Activated gamma-delta T cell treated with anti-CD3 and anti-CD28 coated beads, Interleukin-2, amount 50 U/mL, for 16 hours (primary cell): ENCODE data around the gene GUSB.
"Not testable (repeated sequence)": the region's sequence is repeated elsewhere in the genome, so short reads cannot be mapped to it uniquely, and the experiment has no call there.

Experiments used
- DNase-seq: peaks from one replicate; pipeline ENCODE4 v3.0.0-alpha.2; 2020; ENCODE audit warnings: low read depth

The GUSB gene

DNA sequence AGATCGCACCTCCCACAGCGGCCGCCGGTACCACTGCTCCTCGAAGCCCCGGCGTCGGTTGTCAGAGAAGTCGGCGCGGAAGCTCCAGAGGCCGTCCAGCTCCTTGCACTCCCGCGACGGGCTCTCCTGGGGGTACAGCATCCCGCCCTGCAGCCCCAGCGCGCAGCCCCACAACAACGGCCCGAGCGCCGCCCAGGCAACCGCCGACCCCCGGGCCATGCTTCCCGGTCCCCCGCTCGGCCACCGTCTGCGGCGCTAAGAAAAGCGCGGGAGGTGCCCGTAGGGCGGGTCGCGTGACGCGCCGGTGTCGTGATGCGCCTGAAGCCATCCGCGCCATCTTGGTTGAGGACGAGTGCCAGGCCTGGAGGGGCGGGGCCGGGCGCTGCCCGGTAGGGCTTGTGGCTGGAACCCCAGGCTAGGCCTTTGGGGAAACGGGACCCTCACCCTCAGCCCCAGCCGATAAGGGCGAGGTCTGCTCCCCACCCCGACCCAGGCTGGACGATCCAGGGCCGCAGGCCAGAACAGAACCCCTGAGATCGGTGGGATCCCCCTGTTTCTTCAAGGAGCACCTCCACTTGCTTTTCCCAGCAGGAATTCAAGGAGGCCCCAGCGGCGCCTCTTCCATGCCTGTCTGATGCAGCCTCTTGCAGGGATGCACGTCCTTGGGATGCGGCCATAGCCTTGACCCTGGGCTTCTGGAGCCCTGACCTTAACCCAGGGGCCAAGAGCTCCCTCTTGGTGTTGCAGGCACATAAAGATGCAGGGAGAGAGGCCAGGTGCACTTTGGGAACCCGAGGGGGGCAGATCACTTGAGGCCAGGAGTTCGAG, at the start of gene GUSB:
TSS of gene GUSB (minus strand) at position 249 of the 828 bp plus-strand sequence. CDS start at position 219, 30 bp downstream.
- peak; percentile 75 for DNase-seq

DNA sequence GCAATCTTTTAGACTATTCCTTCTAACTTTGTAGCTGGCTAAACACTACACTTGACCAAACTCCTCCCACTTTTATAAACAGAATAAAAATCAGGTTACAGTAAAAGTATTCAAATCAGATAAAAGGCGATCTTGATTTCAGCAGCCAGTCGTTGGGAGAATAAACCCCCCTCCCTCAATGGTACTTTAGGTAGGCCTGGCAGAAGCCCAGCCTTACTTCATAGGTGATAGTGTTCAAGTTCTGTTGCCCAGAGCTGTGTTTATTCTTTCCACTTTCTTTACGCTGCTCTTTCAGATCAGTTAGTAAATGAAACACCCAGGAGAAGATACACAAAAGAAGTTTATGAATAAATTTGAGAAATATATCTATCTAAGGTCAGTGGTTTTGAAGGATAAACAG, 46.3 kb upstream of the GUSB start:
- DNase-seq, result not testable (repeated sequence)

DNA sequence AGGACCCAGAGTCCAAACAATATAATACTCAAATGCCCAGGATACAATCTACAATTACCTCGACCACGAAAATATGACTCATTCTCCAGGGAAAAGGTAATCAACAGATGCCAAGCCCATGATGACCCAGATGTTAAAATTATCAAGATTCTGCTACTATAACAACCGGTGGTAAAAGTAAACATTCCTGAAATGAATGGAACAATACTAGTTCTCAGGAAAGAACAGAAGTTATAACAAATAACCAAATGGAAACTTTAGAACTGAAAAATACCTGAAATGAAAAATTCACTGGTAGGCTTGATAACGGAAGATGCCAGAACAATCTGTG, 34.1 kb upstream of the GUSB start:
- DNase-seq, result no peak

GRCh38 chr7:66015440-66016130, 33.6 kb upstream of the GUSB start:
- no peak for DNase-seq

DNA sequence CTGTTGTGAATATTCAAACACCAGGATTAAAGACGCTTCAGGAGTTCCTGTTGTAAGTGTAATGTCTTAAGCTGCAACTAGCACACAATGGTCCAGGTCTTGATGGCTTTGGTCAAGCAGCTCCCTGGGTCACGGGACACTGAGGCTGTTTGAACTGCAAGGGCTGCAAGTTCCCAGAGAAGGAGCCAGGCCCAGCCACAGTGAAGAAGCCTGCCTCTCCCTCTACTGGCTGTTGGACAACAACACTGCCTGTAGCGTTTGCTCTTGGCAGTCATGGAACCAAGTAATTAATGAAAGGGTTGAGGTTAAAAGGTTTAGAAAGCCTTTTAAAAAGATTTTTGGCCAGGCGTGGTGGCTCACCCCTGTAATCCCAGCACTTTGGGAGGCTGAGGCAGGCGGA, 31.9 kb upstream of the GUSB start:
- DNase-seq, result no peak

DNA sequence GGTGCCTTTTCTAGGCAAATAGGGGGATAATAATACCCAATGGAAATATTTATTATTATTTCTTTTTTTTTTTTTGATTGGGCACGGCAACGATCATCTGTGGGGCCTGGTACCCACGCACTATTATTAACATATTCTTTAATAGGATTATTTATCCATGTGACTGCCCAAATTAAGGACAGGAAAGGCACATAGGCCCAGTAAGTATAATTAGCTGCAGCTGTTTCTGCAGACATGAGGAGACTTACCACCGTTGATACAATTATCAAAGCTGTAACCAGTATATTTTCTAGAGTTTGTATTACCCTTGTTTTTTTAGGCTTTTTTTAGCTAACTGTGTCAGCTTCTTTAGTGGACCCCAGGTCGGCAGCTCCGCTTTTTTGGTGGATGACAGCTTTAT, 25.2 kb upstream of the GUSB start:
- DNase-seq, result no peak

DNA sequence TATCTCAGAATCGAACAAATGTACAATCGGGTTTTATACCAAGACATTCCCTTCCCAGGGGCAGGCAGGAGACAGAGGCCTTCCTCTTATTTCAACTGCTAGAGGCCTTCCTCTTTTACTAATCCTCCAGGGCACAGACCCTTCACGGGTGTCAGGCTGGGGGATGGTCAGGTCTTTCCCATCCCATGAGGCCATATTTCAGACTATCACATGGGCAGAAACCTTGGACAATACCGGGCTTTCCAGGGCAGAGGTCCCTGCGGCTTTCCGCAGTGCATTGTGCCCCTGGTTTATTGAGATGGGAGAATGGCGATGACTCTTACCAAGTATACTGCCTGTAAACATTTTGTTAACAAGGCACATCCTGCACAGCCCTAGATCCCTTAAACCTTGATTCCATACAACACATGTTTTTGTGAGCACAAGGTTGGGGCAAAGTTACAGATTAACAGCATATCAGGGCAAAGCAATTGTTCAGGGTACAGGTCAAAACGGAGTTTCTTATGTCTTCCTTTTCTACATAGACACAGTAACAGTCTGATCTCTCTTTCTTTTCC, 23.2 kb upstream of the GUSB start:
- DNase-seq, result not testable (repeated sequence)

DNA sequence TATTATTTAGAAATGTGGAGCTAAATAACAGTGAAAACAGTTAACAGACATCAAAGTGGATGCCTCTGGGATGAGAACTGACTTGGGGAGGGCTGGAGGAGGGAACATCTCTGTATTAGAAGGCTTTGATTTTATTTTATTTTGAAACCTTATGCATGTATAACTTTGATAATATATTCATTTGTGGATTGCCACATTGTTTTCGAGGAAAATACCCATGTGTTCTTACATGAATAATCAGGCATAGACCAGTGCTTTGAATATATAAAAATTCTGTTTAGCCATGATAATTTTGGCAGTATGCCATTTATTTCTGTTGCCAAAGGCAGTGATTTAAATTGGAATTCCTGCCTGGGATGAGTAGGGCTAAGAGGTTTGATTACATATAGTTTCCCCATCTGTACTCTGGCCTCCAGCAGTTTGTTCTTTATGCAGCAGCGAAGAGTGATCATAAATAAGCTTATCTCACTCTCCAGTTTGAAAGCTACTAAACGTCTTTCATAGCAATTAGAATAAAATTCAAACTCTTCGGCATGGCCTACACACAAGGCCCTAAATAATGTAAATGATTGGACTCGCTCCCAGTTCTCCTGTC, 18.9 kb upstream of the GUSB start:
- not testable (repeated sequence) for DNase-seq

DNA sequence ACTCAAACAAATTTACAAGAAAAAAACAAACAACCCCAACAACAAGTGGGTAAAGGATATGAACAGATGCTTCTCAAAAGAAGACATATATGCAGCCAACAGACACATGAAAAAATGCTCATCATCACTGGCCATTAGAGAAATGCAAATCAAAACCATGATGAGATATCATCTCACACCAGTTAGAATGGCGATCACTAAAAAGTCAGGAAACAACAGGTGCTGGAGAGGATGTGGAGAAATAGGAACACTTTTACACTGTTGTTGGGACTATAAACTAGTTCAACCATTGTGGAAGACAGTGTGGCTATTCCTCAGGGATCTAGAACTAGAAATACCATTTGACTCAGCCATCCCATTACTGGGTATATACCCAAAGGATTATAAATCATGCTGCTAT, 13.0 kb upstream of the GUSB start:
- DNase-seq, result not testable (repeated sequence)

DNA sequence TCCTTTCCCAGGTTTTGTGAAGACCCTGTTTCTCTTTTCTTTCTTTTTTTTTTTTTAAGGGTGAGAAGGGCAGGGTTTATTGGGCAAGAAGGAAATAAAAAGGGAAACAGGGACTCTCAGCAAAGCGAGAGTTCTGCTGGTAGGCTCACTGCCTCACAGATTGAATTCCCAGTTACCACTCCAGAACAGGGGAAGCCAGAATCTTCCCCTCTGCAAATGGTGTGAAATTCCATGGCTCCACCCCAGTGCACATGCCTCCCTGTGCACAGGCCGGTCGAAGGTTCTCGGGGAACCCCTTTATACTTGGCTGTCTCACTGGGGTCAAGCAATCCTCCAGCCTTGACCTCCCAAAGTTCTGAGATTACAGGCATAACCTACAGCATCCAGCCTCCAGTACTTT, 10.5 kb upstream of the GUSB start:
- no peak for DNase-seq

- DNase-seq, result not testable (repeated sequence)
Measured at GRCh38 chr7:65991829-65992228, 9.8 kb upstream of the GUSB start.

DNA sequence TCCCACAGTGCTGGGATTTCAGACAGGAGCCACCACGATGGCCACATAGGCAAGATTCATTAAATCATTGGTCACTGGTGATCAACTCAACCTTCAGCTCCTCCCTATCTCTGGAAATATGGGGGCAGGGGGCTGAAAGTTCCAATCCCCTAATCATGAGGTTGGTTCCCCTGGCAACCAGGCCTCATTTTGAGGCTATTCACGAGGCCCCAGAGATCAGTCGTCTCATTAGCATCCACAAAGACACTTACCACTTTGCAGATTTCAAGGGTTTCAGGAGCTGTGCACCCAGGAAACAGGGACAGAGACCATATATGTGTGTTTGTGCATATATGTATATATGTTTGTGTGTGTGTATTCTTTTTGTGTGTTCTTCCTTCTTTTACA, 7.7 kb upstream of the GUSB start:
- no peak for DNase-seq

- DNase-seq, result not testable (repeated sequence)
Measured at GRCh38 chr7:65988503-65988902, 6.5 kb upstream of the GUSB start.

GRCh38 chr7:65988084-65988483, 6.1 kb upstream of the GUSB start:
- no peak for DNase-seq

DNA sequence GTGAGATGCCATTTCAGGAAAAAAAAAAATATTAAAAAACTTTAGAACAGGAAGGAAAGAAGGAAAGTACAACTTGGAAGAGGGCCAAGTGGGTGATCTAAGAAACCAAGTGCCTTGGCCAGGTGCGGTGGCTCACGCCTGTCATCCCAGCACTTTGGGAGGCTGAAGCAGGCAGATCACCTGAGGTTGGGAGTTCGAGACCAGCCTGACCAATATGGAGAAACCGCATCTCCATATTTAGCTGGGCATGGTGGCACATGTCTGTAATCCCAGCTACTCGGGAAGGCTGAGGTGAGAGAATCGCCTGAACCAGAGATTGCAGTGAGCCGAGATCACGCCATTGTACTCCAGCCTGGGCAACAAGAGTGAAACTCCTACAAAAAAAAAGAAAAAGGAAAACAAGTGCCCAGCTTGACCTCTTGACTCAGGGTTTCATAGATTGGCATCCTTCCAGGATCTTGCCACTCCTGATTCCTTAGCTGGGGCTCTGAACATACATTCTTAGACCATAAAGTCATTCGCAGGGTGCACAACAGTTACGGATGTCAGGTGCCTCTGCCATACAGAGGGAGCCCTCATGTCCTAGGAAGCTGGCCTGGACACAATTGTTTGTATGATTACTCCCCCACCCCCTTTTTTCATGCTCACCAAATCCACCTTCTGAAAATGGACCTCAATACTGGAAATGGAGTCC, 2.1 kb upstream of the GUSB start:
- no peak for DNase-seq

DNA sequence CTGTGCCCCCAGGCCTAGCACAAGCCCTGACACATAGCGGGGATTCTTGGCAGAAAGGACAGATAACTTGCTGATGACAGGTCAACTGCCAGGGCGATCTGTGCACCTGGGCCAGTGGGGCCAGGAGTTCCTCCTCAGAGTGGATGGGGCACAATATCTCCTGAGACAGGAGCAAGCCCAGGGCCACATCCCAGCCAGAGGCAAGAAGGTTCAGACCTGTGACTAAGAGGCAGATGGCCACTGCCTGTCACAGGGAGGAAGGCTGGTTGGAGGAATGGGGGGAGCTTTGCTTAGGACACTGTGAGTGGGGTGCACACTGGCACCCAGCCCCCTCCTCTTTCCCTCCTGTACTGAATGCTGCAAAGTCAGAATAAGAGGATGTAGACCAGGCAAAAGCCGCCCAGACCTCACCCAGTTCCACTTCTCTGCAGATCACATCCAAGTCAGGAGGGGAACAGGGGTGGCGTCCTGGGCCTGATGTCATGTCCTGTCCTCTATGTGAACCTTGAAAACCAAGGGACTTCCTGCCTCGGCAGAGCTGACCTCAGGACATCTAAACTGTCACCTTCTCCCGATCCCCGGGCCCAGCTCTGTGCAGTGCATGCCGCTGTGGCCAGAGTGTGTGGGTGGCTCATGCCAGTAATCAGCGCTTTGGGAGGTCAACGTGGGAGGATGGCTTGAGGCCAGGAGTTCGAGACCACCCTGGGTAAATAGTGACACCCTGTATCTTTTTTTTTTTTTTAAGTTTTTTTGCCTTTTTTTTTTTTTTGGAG, 1.3 kb downstream of the GUSB start:
- peak; percentile 28 for DNase-seq

GRCh38 chr7:65979583-65980477, 2.2 kb downstream of the GUSB start:
- no peak for DNase-seq

DNA sequence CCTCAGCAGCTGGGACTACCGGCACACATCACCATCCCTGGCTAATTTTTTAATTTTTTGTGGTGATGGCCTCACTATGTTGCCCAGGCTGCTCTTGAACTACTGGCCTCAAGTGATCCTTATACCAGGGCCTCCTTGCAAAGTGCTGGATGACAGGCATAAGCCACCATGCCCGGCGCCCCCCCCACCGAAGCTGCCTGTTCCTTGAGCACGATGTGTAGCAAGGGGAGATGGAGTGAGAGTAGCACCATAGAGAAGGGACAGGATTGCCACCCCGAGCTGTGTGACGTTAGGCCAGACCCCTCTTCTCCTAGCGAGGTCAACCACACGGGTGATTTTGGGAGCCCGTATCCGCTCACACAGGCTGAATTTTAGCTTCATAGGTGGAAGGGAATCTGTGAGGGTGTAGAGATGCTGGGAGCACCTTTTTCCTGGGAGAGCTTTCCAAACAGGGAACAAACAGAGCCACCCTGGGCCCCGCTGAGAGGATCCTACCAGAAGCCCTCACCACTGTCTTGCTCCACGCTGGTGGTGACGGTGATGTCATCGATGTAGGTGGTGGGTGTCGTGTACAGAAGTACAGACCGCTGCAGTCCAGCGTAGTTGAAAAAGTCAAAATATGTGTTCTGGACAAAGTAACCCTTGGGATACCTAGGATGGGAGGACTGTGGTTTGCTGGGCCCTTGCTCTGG, 3.0 kb downstream of the GUSB start:
- no peak for DNase-seq

GRCh38 chr7:65976659-65977196, 5.3 kb downstream of the GUSB start:
- no peak for DNase-seq
